AG04450 (cell line): Measurements from ENCODE around the gene LCTL. TPM values are rescaled to one million over a fixed set of nuclear protein-coding genes. Genes with fewer than 3 reads are reported as not detected.

Experiments used
- CTCF ChIA-PET: fragments of 300-600, 350-600 bp; formaldehyde crosslinking; extraction: SDS; loops from one replicate; lab custom pipeline; 2022; ENCODE audit warnings: antibody characterized with exemption, inconsistent platforms; lab: Charles Lee
- POLR2A ChIA-PET: fragments of 350-600 bp; formaldehyde crosslinking; extraction: SDS; loops from one replicate; lab custom pipeline; 2021; ENCODE audit warnings: antibody characterized with exemption, inconsistent platforms; lab: Yijun Ruan, JAX
- DNase-seq: peaks from one replicate; pipeline ENCODE4 v3.0.0-alpha.2; 2011; ENCODE audit warnings: low read depth, low spot score
- H3K27ac ChIP-seq: one replicate; pipeline ENCODE4 v1.5.1; 2012; ENCODE audit warnings: low read depth, low read length, control low read depth
- H3K27me3 ChIP-seq: one replicate; pipeline ENCODE4 v1.6.0; 2012; ENCODE audit warnings: low read length; ENCODE audit not compliant: control insufficient read depth, insufficient read depth
- H3K4me3 ChIP-seq: 2 replicates; pipeline ENCODE4 v1.5.1; 2011; ENCODE audit warnings: mild to moderate bottlenecking, low read depth, low read length, control low read depth
- H3K9me3 ChIP-seq: 2 replicates; pipeline ENCODE4 v1.5.1; 2012; ENCODE audit warnings: low read length; ENCODE audit not compliant: control insufficient read depth, insufficient read depth
- polyA plus RNA-seq: library from polyadenylated mRNA; depleted of rRNA; stranded (reverse); fragments of >200 nt; gene quantifications from 2 replicates; pipeline ENCODE4 v1.2.3, GENCODE V29; 2011
- TF ChIP-seq, protein P1 (sequence below): IDR thresholded peaks from 2 replicates; pipeline ENCODE4 v1.5.1; 2011; ENCODE audit warnings: low read depth, low read length, control low read depth, inconsistent platforms

The LCTL gene
- polyA plus RNA-seq, 1 experiment: 6.5 TPM

DNA sequence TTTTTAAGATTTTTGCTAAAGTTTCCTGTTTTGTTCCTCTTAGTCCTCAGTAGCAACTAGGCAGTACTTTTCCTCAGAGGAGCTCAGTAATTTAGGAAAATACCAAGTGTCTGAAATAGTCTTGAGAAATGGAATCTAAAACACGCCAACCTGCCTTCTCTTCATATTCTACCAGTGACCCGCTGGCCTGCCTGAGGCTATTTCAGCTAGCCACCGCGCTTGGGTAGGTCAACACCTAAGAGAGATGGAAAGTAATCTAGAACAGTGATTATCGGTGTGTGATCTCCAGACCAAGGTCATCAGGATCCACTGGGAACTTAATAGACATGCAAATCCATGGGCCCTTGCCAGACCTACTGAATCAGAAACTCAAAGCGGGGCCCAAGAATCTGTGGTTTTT is 7.5 kb downstream of the LCTL start:
- DNase-seq: no peak
- no peak overlapping the region for H3K4me3 ChIP-seq
- CTCF ChIA-PET: interaction anchor here (3.4 kb wide), 1 partner anchor 9 kb away, joined by 14 read pairs; no protein-coding TSS in a partner anchor
- TF ChIP-seq, protein P1, sequence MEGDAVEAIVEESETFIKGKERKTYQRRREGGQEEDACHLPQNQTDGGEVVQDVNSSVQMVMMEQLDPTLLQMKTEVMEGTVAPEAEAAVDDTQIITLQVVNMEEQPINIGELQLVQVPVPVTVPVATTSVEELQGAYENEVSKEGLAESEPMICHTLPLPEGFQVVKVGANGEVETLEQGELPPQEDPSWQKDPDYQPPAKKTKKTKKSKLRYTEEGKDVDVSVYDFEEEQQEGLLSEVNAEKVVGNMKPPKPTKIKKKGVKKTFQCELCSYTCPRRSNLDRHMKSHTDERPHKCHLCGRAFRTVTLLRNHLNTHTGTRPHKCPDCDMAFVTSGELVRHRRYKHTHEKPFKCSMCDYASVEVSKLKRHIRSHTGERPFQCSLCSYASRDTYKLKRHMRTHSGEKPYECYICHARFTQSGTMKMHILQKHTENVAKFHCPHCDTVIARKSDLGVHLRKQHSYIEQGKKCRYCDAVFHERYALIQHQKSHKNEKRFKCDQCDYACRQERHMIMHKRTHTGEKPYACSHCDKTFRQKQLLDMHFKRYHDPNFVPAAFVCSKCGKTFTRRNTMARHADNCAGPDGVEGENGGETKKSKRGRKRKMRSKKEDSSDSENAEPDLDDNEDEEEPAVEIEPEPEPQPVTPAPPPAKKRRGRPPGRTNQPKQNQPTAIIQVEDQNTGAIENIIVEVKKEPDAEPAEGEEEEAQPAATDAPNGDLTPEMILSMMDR: no peak
- H3K9me3 ChIP-seq: peaks cover 3% of the 10 kb centered on the region
- POLR2A ChIA-PET: no interaction called here
- H3K27ac ChIP-seq: no peak overlapping the region
- no peaks in the 10 kb centered on the region for H3K27me3 ChIP-seq

DNA sequence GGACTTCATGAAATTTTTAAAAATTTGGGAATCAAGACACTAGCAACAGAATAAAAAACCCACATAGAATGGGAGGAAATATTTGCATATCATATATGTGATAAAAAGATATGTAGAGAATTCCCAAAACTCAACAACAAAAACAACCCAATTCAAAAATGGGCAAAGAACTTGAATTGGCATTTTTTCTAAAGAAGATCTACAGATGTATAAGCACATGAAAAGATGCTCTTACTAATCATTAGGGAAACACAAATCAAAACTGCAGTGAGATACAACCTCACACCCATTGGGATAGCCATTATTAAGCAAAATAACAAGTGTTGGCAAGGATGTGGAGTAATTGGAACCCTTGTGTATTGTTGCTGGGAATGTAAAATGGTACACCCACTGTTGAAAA is 10.1 kb downstream of the LCTL start:
- H3K27ac ChIP-seq: no peak overlapping the region
- POLR2A ChIA-PET: no interaction called here
- TF ChIP-seq, protein P1: no peak
- DNase-seq: no peak
- no peaks in the 10 kb centered on the region; the same call in 1 of the 2 replicates for H3K9me3 ChIP-seq
- no peak overlapping the region for H3K4me3 ChIP-seq
- no peaks in the 10 kb centered on the region for H3K27me3 ChIP-seq
- CTCF ChIA-PET: no interaction called here

DNA sequence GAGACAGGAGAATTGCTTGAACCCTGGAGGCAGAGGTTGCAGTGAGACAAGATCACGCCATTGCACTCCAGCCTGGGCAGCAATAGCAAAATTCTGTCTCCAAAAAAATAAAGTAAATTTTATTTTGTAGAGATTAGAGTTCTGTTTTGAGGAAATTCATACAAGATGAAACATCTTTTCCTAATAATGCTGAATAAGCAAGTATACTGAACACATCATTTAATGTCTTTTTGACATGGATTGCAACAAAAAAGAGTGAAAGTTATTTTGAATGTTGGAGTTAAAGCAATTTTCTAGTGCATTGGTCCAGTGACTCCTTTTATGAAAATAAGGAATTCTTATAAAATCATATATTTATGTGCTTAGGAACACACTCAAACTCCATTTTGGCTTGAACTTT is 20.5 kb downstream of the LCTL start:
- ChIA-PET CTCF (no interaction called here), POLR2A (no interaction called here)
- Histone ChIP-seq H3K4me3 (no peak overlapping the region), H3K27me3 (no peaks in the 10 kb centered on the region), H3K27ac (no peak overlapping the region), H3K9me3 (no peaks in the 10 kb centered on the region)
- TF ChIP-seq, protein P1: no peak
- DNase-seq: no peak

DNA sequence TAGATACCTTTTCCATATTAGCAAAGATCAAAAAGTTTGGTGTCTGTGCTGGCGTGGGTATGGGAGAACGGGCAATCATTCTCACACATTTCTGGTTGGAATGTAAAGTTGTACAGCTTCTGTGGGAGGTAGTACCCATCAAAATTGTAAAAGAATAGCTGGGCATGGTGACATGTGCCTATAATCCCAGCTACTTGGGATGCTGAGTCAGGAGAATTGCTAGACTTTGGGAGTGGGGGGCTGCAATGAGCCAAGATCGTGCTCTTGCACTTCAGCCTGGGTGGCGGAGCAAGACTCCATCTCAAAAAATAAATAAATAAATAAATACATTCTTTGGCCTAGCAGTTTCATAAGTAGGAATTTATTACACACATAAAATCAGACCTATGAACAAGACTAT is 22.9 kb downstream of the LCTL start:
- ChIA-PET CTCF (interaction anchor here (2.9 kb wide), 1 partner anchor 24 kb away, joined by 12 read pairs; the partner anchor contains the start of gene LCTL), POLR2A (no interaction called here)
- no peaks in the 10 kb centered on the region for H3K27me3 ChIP-seq
- no peak overlapping the region for H3K27ac ChIP-seq
- no peak for DNase-seq
- H3K4me3 ChIP-seq: no peak overlapping the region
- no peaks in the 10 kb centered on the region for H3K9me3 ChIP-seq
- TF ChIP-seq, protein P1: no peak

DNA sequence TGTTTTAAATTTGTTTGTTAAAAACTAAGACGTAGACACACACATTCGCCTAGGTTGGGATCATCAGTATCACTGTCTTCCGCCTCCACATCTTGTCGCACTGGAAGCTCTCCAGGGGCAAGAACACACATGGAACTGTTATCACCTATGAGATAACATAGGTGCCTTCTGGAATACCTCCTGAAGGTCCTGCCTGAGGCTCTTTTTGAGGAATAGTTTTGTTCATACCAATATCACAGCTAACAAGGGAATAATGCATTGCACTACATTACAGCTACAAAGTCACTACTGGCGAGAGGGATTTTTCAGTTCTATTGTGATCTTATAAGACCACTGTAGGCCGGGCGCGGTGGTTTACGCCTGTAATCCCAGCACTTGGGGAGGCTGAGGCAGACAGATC is 30.7 kb downstream of the LCTL start:
- no peaks in the 10 kb centered on the region for H3K9me3 ChIP-seq
- DNase-seq: no peak
- no peak overlapping the region for H3K4me3 ChIP-seq
- CTCF ChIA-PET: no interaction called here
- TF ChIP-seq, protein P1: no peak
- POLR2A ChIA-PET: no interaction called here
- H3K27me3 ChIP-seq: no peaks in the 10 kb centered on the region
- no peak overlapping the region for H3K27ac ChIP-seq
